ENCODE results near the gene ERICH6B.

ERICH6B gene

DNA sequence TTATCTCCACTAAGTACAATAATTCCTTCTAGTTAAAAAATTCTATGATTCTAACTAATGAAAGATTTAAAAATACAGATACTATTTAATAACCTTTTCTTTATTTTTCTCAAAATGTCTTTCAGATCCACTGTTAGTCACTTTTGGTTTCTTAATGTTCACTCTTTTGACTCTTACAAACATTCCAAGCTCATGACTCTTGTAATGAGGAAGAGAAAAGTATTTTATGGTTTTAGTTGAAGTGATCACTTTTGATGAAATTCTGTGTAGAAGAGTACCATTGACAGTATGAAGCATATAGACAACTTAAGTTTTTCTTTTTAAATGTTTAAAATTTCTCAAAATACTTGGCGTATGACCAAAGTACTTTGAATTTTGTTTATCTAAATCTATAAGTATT is 123.0 kb downstream of the ERICH6B start:
- no peak overlapping the region for H3K4me2 ChIP-seq (ENCODE audit: low read length)
- H3K4me3 ChIP-seq (ENCODE audit: low read length): no peak overlapping the region
- TF ChIP-seq, protein P1, sequence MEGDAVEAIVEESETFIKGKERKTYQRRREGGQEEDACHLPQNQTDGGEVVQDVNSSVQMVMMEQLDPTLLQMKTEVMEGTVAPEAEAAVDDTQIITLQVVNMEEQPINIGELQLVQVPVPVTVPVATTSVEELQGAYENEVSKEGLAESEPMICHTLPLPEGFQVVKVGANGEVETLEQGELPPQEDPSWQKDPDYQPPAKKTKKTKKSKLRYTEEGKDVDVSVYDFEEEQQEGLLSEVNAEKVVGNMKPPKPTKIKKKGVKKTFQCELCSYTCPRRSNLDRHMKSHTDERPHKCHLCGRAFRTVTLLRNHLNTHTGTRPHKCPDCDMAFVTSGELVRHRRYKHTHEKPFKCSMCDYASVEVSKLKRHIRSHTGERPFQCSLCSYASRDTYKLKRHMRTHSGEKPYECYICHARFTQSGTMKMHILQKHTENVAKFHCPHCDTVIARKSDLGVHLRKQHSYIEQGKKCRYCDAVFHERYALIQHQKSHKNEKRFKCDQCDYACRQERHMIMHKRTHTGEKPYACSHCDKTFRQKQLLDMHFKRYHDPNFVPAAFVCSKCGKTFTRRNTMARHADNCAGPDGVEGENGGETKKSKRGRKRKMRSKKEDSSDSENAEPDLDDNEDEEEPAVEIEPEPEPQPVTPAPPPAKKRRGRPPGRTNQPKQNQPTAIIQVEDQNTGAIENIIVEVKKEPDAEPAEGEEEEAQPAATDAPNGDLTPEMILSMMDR (IDR thresholded peaks at IDR 0.05; ENCODE audit: low read depth, low read length): no peak
- no peak for TF ChIP-seq EZH2phosphoT487 (IDR thresholded peaks at IDR 0.05; ENCODE audit: low read depth)
- H3K79me2 ChIP-seq (ENCODE audit: low read length): no peaks in the 10 kb centered on the region
- H4K20me1 ChIP-seq (ENCODE audit: insufficient read depth, low read length): no peaks in the 10 kb centered on the region
- no peak overlapping the region for H2AFZ ChIP-seq (ENCODE audit: low read depth, low read length)
- no peaks in the 10 kb centered on the region for H3K4me1 ChIP-seq (ENCODE audit: low read length)
- no peaks in the 10 kb centered on the region for H3K9me3 ChIP-seq (ENCODE audit: insufficient read depth, low read length)
- no peaks in the 10 kb centered on the region for H3K27me3 ChIP-seq (ENCODE audit: low read depth, low read length)
- H3K9ac ChIP-seq (ENCODE audit: low read length): no peak overlapping the region
- peaks cover 17% of the 10 kb centered on the region for H3K36me3 ChIP-seq (replicated peaks; ENCODE audit: low read depth, low read length)
- no peak overlapping the region for H3K27ac ChIP-seq (ENCODE audit: low read length)

Data from OCI-LY3 (cell line).